ENCODE measurements around the gene CDC14B. TPM values are rescaled to one million over a fixed set of nuclear protein-coding genes. Genes with fewer than 3 reads are reported as not detected.
A peak's percentile ranks its signal among the peaks of the same experiment; 100 is the strongest.

Gene CDC14B
- total RNA-seq, 1 donor from 2014 or later: 53.2 TPM

GRCh38 chr9:96490534-96491078 is 129.0 kb downstream of the CDC14B start:
- no peaks in the 10 kb centered on the region for H3K27me3 Mint-ChIP-seq
- H3K4me3 Mint-ChIP-seq (ENCODE audit: low read depth): no peak overlapping the region
- H3K9me3 Mint-ChIP-seq (ENCODE audit: low read depth): no peaks in the 10 kb centered on the region
- peaks cover 13% of the 10 kb centered on the region for H3K4me1 Mint-ChIP-seq (ENCODE audit: low read depth)
- no peak for DNase-seq (ENCODE audit: low spot score, unreplicated experiment)
- TF ChIP-seq, protein P1, sequence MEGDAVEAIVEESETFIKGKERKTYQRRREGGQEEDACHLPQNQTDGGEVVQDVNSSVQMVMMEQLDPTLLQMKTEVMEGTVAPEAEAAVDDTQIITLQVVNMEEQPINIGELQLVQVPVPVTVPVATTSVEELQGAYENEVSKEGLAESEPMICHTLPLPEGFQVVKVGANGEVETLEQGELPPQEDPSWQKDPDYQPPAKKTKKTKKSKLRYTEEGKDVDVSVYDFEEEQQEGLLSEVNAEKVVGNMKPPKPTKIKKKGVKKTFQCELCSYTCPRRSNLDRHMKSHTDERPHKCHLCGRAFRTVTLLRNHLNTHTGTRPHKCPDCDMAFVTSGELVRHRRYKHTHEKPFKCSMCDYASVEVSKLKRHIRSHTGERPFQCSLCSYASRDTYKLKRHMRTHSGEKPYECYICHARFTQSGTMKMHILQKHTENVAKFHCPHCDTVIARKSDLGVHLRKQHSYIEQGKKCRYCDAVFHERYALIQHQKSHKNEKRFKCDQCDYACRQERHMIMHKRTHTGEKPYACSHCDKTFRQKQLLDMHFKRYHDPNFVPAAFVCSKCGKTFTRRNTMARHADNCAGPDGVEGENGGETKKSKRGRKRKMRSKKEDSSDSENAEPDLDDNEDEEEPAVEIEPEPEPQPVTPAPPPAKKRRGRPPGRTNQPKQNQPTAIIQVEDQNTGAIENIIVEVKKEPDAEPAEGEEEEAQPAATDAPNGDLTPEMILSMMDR (IDR thresholded peaks at IDR 0.05; ENCODE audit: unreplicated experiment): no peak
- peaks cover 20% of the 10 kb centered on the region for H3K36me3 Mint-ChIP-seq (ENCODE audit: insufficient read depth)
- no peak overlapping the region for H3K27ac Mint-ChIP-seq

DNA sequence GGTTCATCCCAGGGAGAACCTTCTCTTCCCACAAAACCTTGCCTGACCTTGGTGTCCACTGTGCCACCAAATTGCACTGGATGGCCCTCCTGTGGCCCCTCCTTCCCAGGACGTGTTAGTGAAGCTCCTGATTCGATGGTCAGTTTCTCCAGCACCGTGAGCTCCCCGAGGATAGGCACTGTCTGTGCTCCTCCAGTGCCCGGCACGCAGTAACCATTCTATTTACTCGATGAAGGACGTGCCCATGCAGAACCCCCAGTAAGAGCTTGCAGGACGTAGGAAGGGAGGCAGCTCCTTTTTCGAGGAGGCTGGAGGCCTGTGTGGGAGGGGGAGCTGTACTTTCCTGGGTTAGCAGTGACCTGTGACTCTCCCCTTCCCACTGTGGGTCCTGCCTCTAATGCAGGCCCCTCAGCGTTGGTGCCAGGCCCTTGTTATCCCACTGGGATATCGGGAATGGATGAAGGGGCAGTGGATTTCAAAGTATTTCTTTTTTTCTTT is 130.1 kb downstream of the CDC14B start:
- TF ChIP-seq, protein P1 (IDR thresholded peaks at IDR 0.05; ENCODE audit: unreplicated experiment): no peak
- Mint-ChIP-seq H3K4me3 (ENCODE audit: low read depth) (no peak overlapping the region), H3K36me3 (ENCODE audit: insufficient read depth) (peaks cover 24% of the 10 kb centered on the region), H3K4me1 (ENCODE audit: low read depth) (peaks cover 14% of the 10 kb centered on the region), H3K27ac (no peak overlapping the region), H3K9me3 (ENCODE audit: low read depth) (no peaks in the 10 kb centered on the region), H3K27me3 (no peaks in the 10 kb centered on the region)
- DNase-seq (ENCODE audit: low spot score, unreplicated experiment): no peak

DNA sequence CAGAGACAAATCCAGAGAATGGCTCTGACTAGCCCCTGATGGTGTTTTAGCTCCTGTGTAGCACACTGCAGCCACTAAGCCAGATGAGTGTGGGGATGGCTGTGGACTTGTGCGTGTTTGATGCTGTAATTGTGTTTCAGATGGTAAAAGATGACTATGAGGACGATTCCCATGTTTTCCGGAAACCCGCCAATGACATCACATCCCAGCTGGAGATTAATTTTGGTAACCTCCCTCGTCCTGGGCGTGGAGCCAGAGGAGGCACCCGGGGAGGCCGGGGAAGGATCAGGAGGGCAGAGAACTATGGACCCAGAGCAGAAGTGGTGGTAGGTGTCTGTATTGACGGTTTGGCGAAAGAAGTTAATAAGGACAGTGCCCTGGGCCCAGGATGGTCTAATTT is 131.7 kb downstream of the CDC14B start:
- Mint-ChIP-seq H3K4me1 (ENCODE audit: low read depth) (peaks cover 14% of the 10 kb centered on the region), H3K27ac (no peak overlapping the region), H3K27me3 (no peaks in the 10 kb centered on the region), H3K4me3 (ENCODE audit: low read depth) (no peak overlapping the region), H3K9me3 (ENCODE audit: low read depth) (no peaks in the 10 kb centered on the region), H3K36me3 (ENCODE audit: insufficient read depth) (peaks cover 33% of the 10 kb centered on the region)
- no peak for DNase-seq (ENCODE audit: low spot score, unreplicated experiment)
- TF ChIP-seq, protein P1 (IDR thresholded peaks at IDR 0.05; ENCODE audit: unreplicated experiment): no peak

DNA sequence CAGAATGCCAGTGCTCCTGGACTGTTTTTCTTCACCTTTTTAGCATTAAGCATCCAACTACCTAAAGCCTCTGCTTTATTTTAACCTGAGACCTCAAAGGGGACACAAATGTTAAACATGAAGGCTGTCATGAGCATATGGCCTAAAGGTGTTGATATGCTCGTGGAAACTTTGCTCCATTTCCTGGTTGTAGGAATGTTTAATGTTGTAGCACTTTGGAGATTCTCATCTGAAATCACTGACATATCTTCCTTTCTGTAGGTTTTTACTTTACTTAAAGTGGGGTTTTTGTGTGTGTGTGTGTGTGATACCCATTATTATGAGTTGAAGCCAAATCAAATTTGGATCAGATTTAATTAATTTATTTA is 132.6 kb downstream of the CDC14B start:
- TF ChIP-seq, protein P1 (IDR thresholded peaks at IDR 0.05; ENCODE audit: unreplicated experiment): no peak
- Mint-ChIP-seq H3K4me1 (ENCODE audit: low read depth) (peaks cover 14% of the 10 kb centered on the region), H3K9me3 (ENCODE audit: low read depth) (no peaks in the 10 kb centered on the region), H3K4me3 (ENCODE audit: low read depth) (no peak overlapping the region), H3K27me3 (no peaks in the 10 kb centered on the region), H3K27ac (no peak overlapping the region), H3K36me3 (ENCODE audit: insufficient read depth) (peaks cover 33% of the 10 kb centered on the region)
- no peak for DNase-seq (ENCODE audit: low spot score, unreplicated experiment)

- DNase-seq (ENCODE audit: low spot score, unreplicated experiment): no peak
- Mint-ChIP-seq H3K4me1 (ENCODE audit: low read depth) (peaks cover 12% of the 10 kb centered on the region), H3K9me3 (ENCODE audit: low read depth) (no peaks in the 10 kb centered on the region), H3K4me3 (ENCODE audit: low read depth) (no peak overlapping the region), H3K27me3 (no peaks in the 10 kb centered on the region), H3K36me3 (ENCODE audit: insufficient read depth) (peaks cover 31% of the 10 kb centered on the region), H3K27ac (peak overlapping the region; percentile 16)
- TF ChIP-seq, protein P1 (IDR thresholded peaks at IDR 0.05; ENCODE audit: unreplicated experiment): no peak
Observed at GRCh38 chr9:96486386-96487028, 133.1 kb downstream of the CDC14B start.

All from progenitor cell of endocrine pancreas (in vitro differentiated cells).